H9 (cell line): ENCODE measurements around the gene COMP. TPM values are rescaled to one million over a fixed set of nuclear protein-coding genes. Genes with fewer than 3 reads are reported as not detected.
A peak's percentile ranks its signal among the peaks of the same experiment; 100 is the strongest.

ENCODE experiments used
- DNase-seq: peaks from one replicate; pipeline ENCODE4 v3.0.0-alpha.2; 2017
- H2AFZ ChIP-seq: one replicate; pipeline ENCODE4 v1.6.1; 2013; ENCODE audit warnings: mild to moderate bottlenecking, low read length, control low read depth, moderate library complexity
- H2AK5ac ChIP-seq: 2 replicates; pipeline ENCODE4 v1.6.1; 2013; ENCODE audit warnings: low read length, control low read depth, mixed read lengths; ENCODE audit not compliant: insufficient read length
- H2BK120ac ChIP-seq: one replicate; pipeline ENCODE4 v1.6.1; 2013; ENCODE audit warnings: low read depth, mild to moderate bottlenecking, low read length, control low read depth, inconsistent platforms; ENCODE audit not compliant: poor library complexity, severe bottlenecking
- H2BK12ac ChIP-seq: 2 replicates; pipeline ENCODE4 v1.6.1; 2013; ENCODE audit warnings: low read length, control low read depth, mixed read lengths, low read depth; ENCODE audit not compliant: insufficient read length
- H2BK15ac ChIP-seq: 2 replicates; pipeline ENCODE4 v1.6.1; 2013; ENCODE audit warnings: low read depth, low read length, control low read depth
- H2BK20ac ChIP-seq: one replicate; pipeline ENCODE4 v1.6.1; 2013; ENCODE audit warnings: low read depth, mild to moderate bottlenecking, low read length, control low read depth, inconsistent platforms; ENCODE audit not compliant: poor library complexity, severe bottlenecking
- H2BK5ac ChIP-seq: 2 replicates; pipeline ENCODE4 v1.6.1; 2013; ENCODE audit warnings: low read length, control low read depth, mixed read lengths; ENCODE audit not compliant: insufficient read length
- H3K14ac ChIP-seq: 2 replicates; pipeline ENCODE4 v1.6.1; 2013; ENCODE audit warnings: low read length, control low read depth; ENCODE audit not compliant: insufficient read depth
- H3K18ac ChIP-seq: 2 replicates; pipeline ENCODE4 v1.6.1; 2013; ENCODE audit warnings: low read depth, mild to moderate bottlenecking, mixed read lengths, low read length, control low read depth; ENCODE audit not compliant: insufficient read length
- H3K23ac ChIP-seq: 2 replicates; pipeline ENCODE4 v1.6.1; 2013; ENCODE audit warnings: low read length, control low read depth, mixed read lengths, low read depth; ENCODE audit not compliant: insufficient read length
- H3K23me2 ChIP-seq: 2 replicates; pipeline ENCODE4 v1.6.1; 2013; ENCODE audit warnings: low read depth, mild to moderate bottlenecking, mixed read lengths, low read length, control low read depth; ENCODE audit not compliant: insufficient read length, poor library complexity, severe bottlenecking
- H3K27ac ChIP-seq: 2 replicates; pipeline ENCODE4 v1.5.1; 2013; ENCODE audit warnings: low read length, control low read depth, mixed read lengths, low read depth; ENCODE audit not compliant: insufficient read length
- H3K27me3 ChIP-seq: 2 replicates; pipeline ENCODE4 v1.6.1; 2013; ENCODE audit warnings: low read length, control low read depth, inconsistent platforms; ENCODE audit not compliant: insufficient read depth
- H3K4ac ChIP-seq: 2 replicates; pipeline ENCODE4 v1.6.1; 2013; ENCODE audit warnings: low read depth, mild to moderate bottlenecking, control low read depth, inconsistent platforms, low read length, moderate library complexity
- H3K4me1 ChIP-seq: 2 replicates; pipeline ENCODE4 v1.6.1; 2013; ENCODE audit warnings: low read length, control low read depth, inconsistent platforms; ENCODE audit not compliant: insufficient read depth
- H3K4me2 ChIP-seq: 2 replicates; pipeline ENCODE4 v1.6.1; 2013; ENCODE audit warnings: low read length, control low read depth, mixed read lengths; ENCODE audit not compliant: insufficient read length, insufficient read depth
- H3K56ac ChIP-seq: 2 replicates; pipeline ENCODE4 v1.6.1; 2013; ENCODE audit warnings: low read depth, mild to moderate bottlenecking, mixed read lengths, low read length, control low read depth; ENCODE audit not compliant: insufficient read length
- H3K79me1 ChIP-seq: 2 replicates; pipeline ENCODE4 v1.6.1; 2013; ENCODE audit warnings: low read depth, mild to moderate bottlenecking, moderate library complexity, low read length, control low read depth, inconsistent platforms; ENCODE audit not compliant: insufficient read depth, poor library complexity, severe bottlenecking
- H3K79me2 ChIP-seq: 2 replicates; pipeline ENCODE4 v1.6.1; 2013; ENCODE audit warnings: low read length, control low read depth, inconsistent platforms; ENCODE audit not compliant: insufficient read depth
- H3K9ac ChIP-seq: 2 replicates; pipeline ENCODE4 v1.6.1; 2013; ENCODE audit warnings: low read length, control low read depth, mixed read lengths; ENCODE audit not compliant: insufficient read length; ENCODE audit errors: extremely low read depth
- H3K9me3 ChIP-seq: one replicate; pipeline ENCODE4 v1.6.1; 2013; ENCODE audit warnings: low read depth, low read length, inconsistent platforms; ENCODE audit not compliant: control insufficient read depth
- H3T11ph ChIP-seq: one replicate; pipeline ENCODE4 v1.6.1; 2013; ENCODE audit warnings: mild to moderate bottlenecking, low read length, control low read depth, inconsistent platforms
- H4K20me1 ChIP-seq: one replicate; pipeline ENCODE4 v1.6.1; 2013; ENCODE audit not compliant: control insufficient read depth, insufficient read length, insufficient read depth
- H4K5ac ChIP-seq: 2 replicates; pipeline ENCODE4 v1.6.1; 2013; ENCODE audit warnings: low read depth, mild to moderate bottlenecking, mixed read lengths, low read length, control low read depth; ENCODE audit not compliant: insufficient read length
- H4K8ac ChIP-seq: replicated peaks from 2 replicates; pipeline ENCODE4 v1.6.1; 2013; ENCODE audit warnings: low read length, control low read depth, mixed read lengths, low read depth; ENCODE audit not compliant: insufficient read length
- H4K91ac ChIP-seq: 2 replicates; pipeline ENCODE4 v1.6.1; 2013; ENCODE audit warnings: low read depth, mild to moderate bottlenecking, moderate library complexity, mixed read lengths, low read length, control low read depth; ENCODE audit not compliant: insufficient read length
- H3K27ac Mint-ChIP-seq, 3 experiments: 2 replicates in 2 of 3; 3 replicates in 1 of 3; pipeline ENCODE4 v1.8.0; 2020 to 2021; ENCODE audit warnings: mixed read lengths in 3 of 3, mild to moderate bottlenecking in 1 of 3, moderate library complexity in 1 of 3
- H3K27me3 Mint-ChIP-seq: 2 replicates; pipeline ENCODE4 v1.8.0; 2021; ENCODE audit warnings: low read depth, mild to moderate bottlenecking, moderate library complexity, mixed read lengths
- H3K36me3 Mint-ChIP-seq, 3 experiments: 2 replicates in 2 of 3; 3 replicates in 1 of 3; pipeline ENCODE4 v1.8.0; 2020 to 2021; ENCODE audit warnings: low read depth in 3 of 3, mixed read lengths in 3 of 3; ENCODE audit not compliant: insufficient read depth in 1 of 3
- H3K4me1 Mint-ChIP-seq, 2 experiments: 2 replicates each; pipeline ENCODE4 v1.8.0; 2020; ENCODE audit warnings: mixed read lengths in 2 of 2
- H3K4me3 Mint-ChIP-seq, 2 experiments: 2 replicates in 1 of 2; 3 replicates in 1 of 2; pipeline ENCODE4 v1.8.0; 2020 to 2021; ENCODE audit warnings: mild to moderate bottlenecking in 2 of 2, mixed read lengths in 2 of 2, moderate library complexity in 1 of 2
- H3K9me3 Mint-ChIP-seq, 2 experiments: 2 replicates in 1 of 2; 3 replicates in 1 of 2; pipeline ENCODE4 v1.8.0; 2020; ENCODE audit warnings: mild to moderate bottlenecking in 2 of 2, mixed read lengths in 2 of 2, moderate library complexity in 1 of 2
- CTCF ChIP-seq: fragments of 200-600 bp; sonication (generic); conservative IDR thresholded peaks from 3 replicates; pipeline ENCODE4 v1.8.0; 2021; ENCODE audit warnings: antibody characterized with exemption, mild to moderate bottlenecking
- WGBS: extraction: QIAGEN DNeasy Blood & Tissue Kit; methylation state at CpG from one replicate; pipeline ENCODE4 v1.1.7; 2013; ENCODE audit warnings: missing lambda C conversion rate, low lambda C conversion rate, mixed read lengths; ENCODE audit not compliant: insufficient read length; ENCODE audit errors: extremely low coverage; 5-methylcytosine and 5-hydroxymethylcytosine counted together
- total RNA-seq: library from RNA; stranded (reverse); gene quantifications from 2 replicates; pipeline ENCODE4 v1.2.1, GENCODE V29; 2021

Gene COMP
- total RNA-seq, 1 experiment from 2014 or later, result 0.15 TPM

GRCh38 chr19:18769989-18770528 lies 21.0 kb downstream of the COMP start:
- H3K27ac ChIP-seq, result no peak overlapping the region
- no peak overlapping the region for H3K27ac Mint-ChIP-seq
- no peaks in the 10 kb centered on the region for H4K20me1 ChIP-seq
- no peak overlapping the region for H2BK15ac ChIP-seq
- H3K27me3 ChIP-seq, result peaks cover 42% of the 10 kb centered on the region; the same call in 1 of the 2 replicates
- peaks cover 92% of the 10 kb centered on the region for H3K27me3 Mint-ChIP-seq
- H2BK120ac ChIP-seq, result no peak overlapping the region
- H3K9me3 ChIP-seq, result no peaks in the 10 kb centered on the region
- TF ChIP-seq CTCF, result peak; percentile 29; the same call in 2 of the 3 replicates
- no peak overlapping the region for H4K8ac ChIP-seq
- H3K4me3 Mint-ChIP-seq, result no peak overlapping the region; a peak in 1 of 5 replicates
- H3K4me1 Mint-ChIP-seq, result peaks cover 0 to 2% of the 10 kb centered on the region in 2 experiments; a peak in 3 of 4 replicates
- no peak for DNase-seq
- no peak overlapping the region for H2BK5ac ChIP-seq
- no peak overlapping the region for H4K5ac ChIP-seq
- H3K23ac ChIP-seq, result no peak overlapping the region
- H3K4ac ChIP-seq, result no peak overlapping the region
- no peaks in the 10 kb centered on the region for H3K79me2 ChIP-seq
- H3K56ac ChIP-seq, result no peak overlapping the region
- H3K9me3 Mint-ChIP-seq, result no peaks in the 10 kb centered on the region
- no peaks in the 10 kb centered on the region for H3K4me1 ChIP-seq
- H3K4me2 ChIP-seq, result no peak overlapping the region
- no CpG with 5 or more reads among the region's 15 CpGs for WGBS
- H3K23me2 ChIP-seq, result no peaks in the 10 kb centered on the region
- H4K91ac ChIP-seq, result no peak overlapping the region
- H2BK20ac ChIP-seq, result no peak overlapping the region
- no peak overlapping the region for H3T11ph ChIP-seq
- H3K36me3 Mint-ChIP-seq, result no peaks in the 10 kb centered on the region
- no peak overlapping the region for H2BK12ac ChIP-seq
- no peak overlapping the region for H2AFZ ChIP-seq
- no peaks in the 10 kb centered on the region for H3K79me1 ChIP-seq
- no peak overlapping the region for H3K9ac ChIP-seq
- H3K18ac ChIP-seq, result no peak overlapping the region
- no peak overlapping the region for H3K14ac ChIP-seq
- no peak overlapping the region for H2AK5ac ChIP-seq
